Natural killer cell (primary cell): Measurements from ENCODE around the gene ELMO1. TPM values are rescaled to one million over a fixed set of nuclear protein-coding genes. Genes with fewer than 3 reads are reported as not detected.

Experiments
- ATAC-seq, 3 donors: fragments of 150-1000 bp in 2 of 3; fragments of 200-7000 bp in 1 of 3; cut with Tn5 transposase; 1 replicate in 1 of 3; 2 replicates in 2 of 3; pipeline ENCODE4 v1.10.0; 2021; ENCODE audit warnings: mild to moderate bottlenecking in 2 of 3, moderate library complexity in 2 of 3
- DNase-seq, 2 donors: peaks; one replicate each; pipeline versions ENCODE4 v3.0.0 to v3.0.0-alpha.2; 2013 to 2021; ENCODE audit warnings: mixed read lengths in 1 of 2
- H3K27ac ChIP-seq: one replicate; pipeline ENCODE4 v1.5.1; 2013; ENCODE audit warnings: mild to moderate bottlenecking, low read length
- H3K27me3 ChIP-seq: one replicate; pipeline ENCODE4 v1.6.1; 2013; ENCODE audit warnings: low read length; ENCODE audit not compliant: control insufficient read depth, insufficient read depth
- H3K36me3 ChIP-seq: one replicate; pipeline ENCODE4 v1.6.1; 2013; ENCODE audit warnings: low read length; ENCODE audit not compliant: control insufficient read depth, insufficient read depth
- H3K4me1 ChIP-seq: one replicate; pipeline ENCODE4 v1.6.1; 2013; ENCODE audit warnings: low read length; ENCODE audit not compliant: control insufficient read depth, insufficient read depth
- H3K4me3 ChIP-seq: one replicate; pipeline ENCODE4 v1.5.1; 2013; ENCODE audit warnings: low read length
- H3K9me3 ChIP-seq: one replicate; pipeline ENCODE4 v1.6.1; 2013; ENCODE audit warnings: low read length; ENCODE audit not compliant: control insufficient read depth, insufficient read depth
- H3K27ac Mint-ChIP-seq, 2 donors: one replicate each; pipeline ENCODE4 v1.8.0; 2022; ENCODE audit warnings: mild to moderate bottlenecking in 2 of 2, mixed read lengths in 2 of 2, moderate library complexity in 1 of 2
- H3K27me3 Mint-ChIP-seq, 2 donors: one replicate each; pipeline ENCODE4 v1.8.0; 2022; ENCODE audit warnings: low read depth in 2 of 2, mixed read lengths in 2 of 2
- H3K36me3 Mint-ChIP-seq: one replicate; pipeline ENCODE4 v1.8.0; 2022; ENCODE audit warnings: mixed read lengths
- H3K4me1 Mint-ChIP-seq, 2 donors: one replicate each; pipeline ENCODE4 v1.8.0; 2022; ENCODE audit warnings: mixed read lengths in 2 of 2
- H3K4me3 Mint-ChIP-seq: one replicate; pipeline ENCODE4 v1.8.0; 2022; ENCODE audit warnings: mild to moderate bottlenecking, moderate library complexity, mixed read lengths
- H3K9me3 Mint-ChIP-seq, 2 donors: one replicate each; pipeline ENCODE4 v1.8.0; 2022; ENCODE audit warnings: mixed read lengths in 2 of 2
- WGBS: methylation state at CpG from one replicate; pipeline ENCODE4 v1.1.7; 2013; ENCODE audit warnings: missing lambda C conversion rate; ENCODE audit not compliant: insufficient coverage; 5-methylcytosine and 5-hydroxymethylcytosine counted together
- intact Hi-C: fragments of 100-400 bp; cut with micrococcal nuclease; formaldehyde crosslinking; loops from one replicate; pipeline ENCODE4 v1.14.2; 2022
- total RNA-seq, 4 donors: library from RNA; stranded (reverse); fragments of 120-200 nt in 1 of 4; gene quantifications; one replicate each; pipeline versions ENCODE4 v1.2.3 to v1.2.4, GENCODE V29; 2013 to 2022
- TF ChIP-seq, protein P1 (sequence below): fragments of 200-600 bp; IDR thresholded peaks from one replicate; pipeline ENCODE4 v1.8.0; 2022; ENCODE audit warnings: antibody characterized with exemption

Gene ELMO1
- total RNA-seq, 3 donors from 2014 or later (not counting 1 experiment from before 2014, with no cell fraction given) = 127 to 147 (median 130) TPM

DNA sequence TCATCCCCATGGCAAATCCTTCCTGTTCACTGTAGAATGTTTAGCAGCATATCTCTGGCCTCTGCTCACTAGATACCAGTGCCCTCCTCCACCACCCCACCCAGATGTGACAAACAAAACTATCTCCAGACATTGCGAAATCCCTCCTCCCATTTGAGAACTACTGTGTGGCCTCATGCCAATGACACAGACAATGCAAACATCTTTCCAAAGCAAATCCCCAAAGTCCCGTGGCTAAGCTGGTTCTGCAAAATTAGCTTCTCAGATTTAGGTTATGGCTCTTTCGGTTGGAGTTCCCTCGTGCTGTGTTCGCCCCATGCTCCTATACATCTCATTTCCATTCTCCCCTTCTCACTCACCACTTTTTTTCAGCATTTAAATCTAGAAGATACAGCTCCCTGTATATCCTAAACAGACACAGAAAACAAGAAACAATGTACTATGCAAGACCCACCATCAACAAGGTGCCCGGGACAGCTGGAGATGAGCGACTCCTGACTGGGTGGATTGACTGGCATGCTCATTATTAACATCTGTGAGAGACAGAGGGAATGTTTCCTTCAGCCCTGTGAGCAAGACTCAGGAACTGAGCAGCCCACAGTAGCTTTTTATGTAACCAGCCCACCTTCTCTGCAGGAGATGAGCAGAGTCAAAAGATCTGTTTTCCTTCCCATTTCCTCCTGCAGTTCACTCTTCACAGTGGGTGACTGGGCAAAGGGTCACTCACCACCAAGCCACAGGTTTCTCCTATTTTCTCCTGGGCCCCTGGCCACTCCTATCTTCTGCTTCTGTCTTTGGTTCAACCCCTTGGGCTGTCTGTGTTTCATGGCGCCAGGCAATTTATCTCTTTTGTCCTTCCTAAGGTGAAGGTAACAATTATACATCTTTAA lies 498.7 kb downstream of the ELMO1 start:
- Histone ChIP-seq H3K36me3 (no peaks in the 10 kb centered on the region), H3K27ac (no peak overlapping the region), H3K27me3 (no peaks in the 10 kb centered on the region), H3K4me3 (no peak overlapping the region), H3K9me3 (no peaks in the 10 kb centered on the region), H3K4me1 (no peaks in the 10 kb centered on the region)
- peak overlapping the region; percentile 21 to 22 for H3K27ac Mint-ChIP-seq
- DNase-seq = no peak
- H3K4me1 Mint-ChIP-seq = peaks cover 39 to 61% of the 10 kb centered on the region in 2 donors
- intact Hi-C loops = no loop called here
- H3K4me3 Mint-ChIP-seq = no peak overlapping the region
- H3K36me3 Mint-ChIP-seq = no peaks in the 10 kb centered on the region
- no peak for ATAC-seq
- TF ChIP-seq, protein P1, sequence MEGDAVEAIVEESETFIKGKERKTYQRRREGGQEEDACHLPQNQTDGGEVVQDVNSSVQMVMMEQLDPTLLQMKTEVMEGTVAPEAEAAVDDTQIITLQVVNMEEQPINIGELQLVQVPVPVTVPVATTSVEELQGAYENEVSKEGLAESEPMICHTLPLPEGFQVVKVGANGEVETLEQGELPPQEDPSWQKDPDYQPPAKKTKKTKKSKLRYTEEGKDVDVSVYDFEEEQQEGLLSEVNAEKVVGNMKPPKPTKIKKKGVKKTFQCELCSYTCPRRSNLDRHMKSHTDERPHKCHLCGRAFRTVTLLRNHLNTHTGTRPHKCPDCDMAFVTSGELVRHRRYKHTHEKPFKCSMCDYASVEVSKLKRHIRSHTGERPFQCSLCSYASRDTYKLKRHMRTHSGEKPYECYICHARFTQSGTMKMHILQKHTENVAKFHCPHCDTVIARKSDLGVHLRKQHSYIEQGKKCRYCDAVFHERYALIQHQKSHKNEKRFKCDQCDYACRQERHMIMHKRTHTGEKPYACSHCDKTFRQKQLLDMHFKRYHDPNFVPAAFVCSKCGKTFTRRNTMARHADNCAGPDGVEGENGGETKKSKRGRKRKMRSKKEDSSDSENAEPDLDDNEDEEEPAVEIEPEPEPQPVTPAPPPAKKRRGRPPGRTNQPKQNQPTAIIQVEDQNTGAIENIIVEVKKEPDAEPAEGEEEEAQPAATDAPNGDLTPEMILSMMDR = no peak
- H3K27me3 Mint-ChIP-seq = no peaks in the 10 kb centered on the region
- WGBS = 95% methylated on average over 8 of the region's 8 CpGs
- H3K9me3 Mint-ChIP-seq = peaks cover 4% of the 10 kb centered on the region in 2 donors

DNA sequence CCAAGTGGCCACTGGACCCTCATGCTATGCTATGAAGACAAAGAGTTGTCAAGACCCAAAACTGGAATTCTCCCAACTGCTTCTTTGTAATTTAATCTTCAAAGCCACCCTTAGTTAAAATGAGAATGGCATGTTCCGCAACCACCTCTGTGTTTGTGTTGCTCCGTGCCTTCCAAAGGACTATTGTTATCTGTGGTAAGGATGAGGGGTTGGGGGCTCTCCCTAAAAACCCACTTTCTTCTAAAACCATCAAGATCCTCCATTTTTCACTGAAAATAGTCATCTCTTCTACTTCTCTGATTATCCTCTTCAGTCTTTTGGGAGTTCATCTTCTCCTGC lies 502.3 kb downstream of the ELMO1 start:
- ATAC-seq = no peak
- peaks cover 6 to 9% of the 10 kb centered on the region in 2 donors for H3K9me3 Mint-ChIP-seq
- Histone ChIP-seq H3K9me3 (peaks cover 17% of the 10 kb centered on the region), H3K27me3 (no peaks in the 10 kb centered on the region), H3K36me3 (no peaks in the 10 kb centered on the region), H3K4me3 (no peak overlapping the region), H3K4me1 (no peaks in the 10 kb centered on the region), H3K27ac (no peak overlapping the region)
- no peak overlapping the region for H3K4me3 Mint-ChIP-seq
- no CpG with 5 or more reads among the region's 2 CpGs for WGBS
- TF ChIP-seq, protein P1 = no peak
- DNase-seq = no peak
- intact Hi-C loops = no loop called here
- no peaks in the 10 kb centered on the region for H3K27me3 Mint-ChIP-seq
- peaks cover 43 to 60% of the 10 kb centered on the region in 2 donors for H3K4me1 Mint-ChIP-seq
- peaks cover 23% of the 10 kb centered on the region for H3K36me3 Mint-ChIP-seq
- no peak overlapping the region for H3K27ac Mint-ChIP-seq

DNA sequence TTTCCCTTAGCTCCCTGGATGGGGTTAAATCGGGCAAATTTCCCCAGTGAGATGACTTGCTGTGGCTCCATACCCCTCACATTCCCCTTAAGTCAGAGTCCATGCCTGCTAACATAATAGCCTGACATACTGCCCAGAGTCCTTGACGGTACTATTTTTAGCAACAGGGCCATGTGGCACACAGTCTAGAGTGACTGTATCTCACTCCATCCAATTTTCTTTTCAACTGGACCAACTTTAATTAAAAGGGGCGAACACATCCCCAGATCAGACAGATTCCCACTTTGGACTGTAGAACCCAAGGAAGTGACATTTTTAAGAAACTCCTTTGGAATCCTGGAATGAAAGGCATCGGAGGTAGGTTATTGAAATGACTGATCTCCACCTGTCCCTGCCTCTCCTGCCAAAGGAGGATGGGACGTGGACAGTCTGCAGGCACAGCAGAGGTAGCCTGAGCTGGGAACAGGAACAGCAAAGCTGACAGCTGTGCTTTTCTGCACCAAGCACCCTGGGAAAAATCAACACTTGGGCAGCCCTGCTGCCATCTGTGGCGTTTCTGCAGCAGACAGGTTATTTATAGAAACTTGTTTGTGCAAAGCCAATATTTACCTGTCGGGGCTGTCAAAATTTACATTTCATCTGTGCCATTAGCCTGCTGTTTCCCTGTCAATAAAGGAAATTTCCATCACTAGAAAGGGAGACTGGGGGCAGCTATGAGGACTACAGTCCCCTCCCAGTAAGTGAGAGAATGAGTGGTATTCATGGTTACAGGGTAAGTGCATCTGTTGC lies 502.9 kb downstream of the ELMO1 start:
- DNase-seq = no peak
- H3K9me3 Mint-ChIP-seq = peaks cover 6 to 10% of the 10 kb centered on the region in 2 donors

More for the DNA sequence above, 502.9 kb downstream of the ELMO1 start:
- Histone ChIP-seq H3K36me3 (no peaks in the 10 kb centered on the region), H3K4me1 (no peaks in the 10 kb centered on the region), H3K27ac (no peak overlapping the region), H3K4me3 (no peak overlapping the region), H3K27me3 (no peaks in the 10 kb centered on the region), H3K9me3 (peaks cover 17% of the 10 kb centered on the region)
- Mint-ChIP-seq H3K36me3 (peaks cover 29% of the 10 kb centered on the region), H3K27me3 (no peaks in the 10 kb centered on the region), H3K4me3 (no peak overlapping the region), H3K27ac (no peak overlapping the region), H3K4me1 (peaks cover 39 to 55% of the 10 kb centered on the region in 2 donors)
- no peak for ATAC-seq
- intact Hi-C loops = no loop called here
- TF ChIP-seq, protein P1 = no peak
- WGBS = 79% methylated on average over 7 of the region's 7 CpGs
